Measurements from ENCODE around the gene DLG2.
A peak's percentile ranks its signal among the peaks of the same experiment; 100 is the strongest.

Gene DLG2

DNA sequence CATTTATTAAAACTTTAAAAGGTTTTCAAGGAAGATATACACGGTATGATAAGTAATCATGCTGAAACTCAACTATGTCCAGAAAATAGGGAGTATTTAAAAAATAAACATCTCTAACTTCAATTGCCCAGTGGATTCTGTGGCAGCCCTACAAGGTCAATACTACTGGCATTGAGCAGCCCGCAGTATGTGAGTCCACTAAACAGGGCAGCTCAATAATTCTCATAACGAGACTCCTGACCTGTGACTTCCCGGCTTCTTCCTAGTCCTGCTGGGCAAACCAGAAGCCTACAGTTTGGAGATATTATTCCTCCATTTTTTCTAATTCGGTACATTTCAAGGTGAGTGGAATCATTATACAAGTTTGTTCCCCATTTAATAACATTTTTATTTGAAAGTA is 1760.5 kb downstream of the DLG2 start:
- H3K4me3 ChIP-seq (ENCODE audit: low read depth, low read length): no peak overlapping the region
- TF ChIP-seq, protein P1, sequence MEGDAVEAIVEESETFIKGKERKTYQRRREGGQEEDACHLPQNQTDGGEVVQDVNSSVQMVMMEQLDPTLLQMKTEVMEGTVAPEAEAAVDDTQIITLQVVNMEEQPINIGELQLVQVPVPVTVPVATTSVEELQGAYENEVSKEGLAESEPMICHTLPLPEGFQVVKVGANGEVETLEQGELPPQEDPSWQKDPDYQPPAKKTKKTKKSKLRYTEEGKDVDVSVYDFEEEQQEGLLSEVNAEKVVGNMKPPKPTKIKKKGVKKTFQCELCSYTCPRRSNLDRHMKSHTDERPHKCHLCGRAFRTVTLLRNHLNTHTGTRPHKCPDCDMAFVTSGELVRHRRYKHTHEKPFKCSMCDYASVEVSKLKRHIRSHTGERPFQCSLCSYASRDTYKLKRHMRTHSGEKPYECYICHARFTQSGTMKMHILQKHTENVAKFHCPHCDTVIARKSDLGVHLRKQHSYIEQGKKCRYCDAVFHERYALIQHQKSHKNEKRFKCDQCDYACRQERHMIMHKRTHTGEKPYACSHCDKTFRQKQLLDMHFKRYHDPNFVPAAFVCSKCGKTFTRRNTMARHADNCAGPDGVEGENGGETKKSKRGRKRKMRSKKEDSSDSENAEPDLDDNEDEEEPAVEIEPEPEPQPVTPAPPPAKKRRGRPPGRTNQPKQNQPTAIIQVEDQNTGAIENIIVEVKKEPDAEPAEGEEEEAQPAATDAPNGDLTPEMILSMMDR (conservative IDR thresholded peaks at IDR 0.05; ENCODE audit: low read depth, low read length): no peak
- DNase-seq (ENCODE audit: low read depth): no peak

DNA sequence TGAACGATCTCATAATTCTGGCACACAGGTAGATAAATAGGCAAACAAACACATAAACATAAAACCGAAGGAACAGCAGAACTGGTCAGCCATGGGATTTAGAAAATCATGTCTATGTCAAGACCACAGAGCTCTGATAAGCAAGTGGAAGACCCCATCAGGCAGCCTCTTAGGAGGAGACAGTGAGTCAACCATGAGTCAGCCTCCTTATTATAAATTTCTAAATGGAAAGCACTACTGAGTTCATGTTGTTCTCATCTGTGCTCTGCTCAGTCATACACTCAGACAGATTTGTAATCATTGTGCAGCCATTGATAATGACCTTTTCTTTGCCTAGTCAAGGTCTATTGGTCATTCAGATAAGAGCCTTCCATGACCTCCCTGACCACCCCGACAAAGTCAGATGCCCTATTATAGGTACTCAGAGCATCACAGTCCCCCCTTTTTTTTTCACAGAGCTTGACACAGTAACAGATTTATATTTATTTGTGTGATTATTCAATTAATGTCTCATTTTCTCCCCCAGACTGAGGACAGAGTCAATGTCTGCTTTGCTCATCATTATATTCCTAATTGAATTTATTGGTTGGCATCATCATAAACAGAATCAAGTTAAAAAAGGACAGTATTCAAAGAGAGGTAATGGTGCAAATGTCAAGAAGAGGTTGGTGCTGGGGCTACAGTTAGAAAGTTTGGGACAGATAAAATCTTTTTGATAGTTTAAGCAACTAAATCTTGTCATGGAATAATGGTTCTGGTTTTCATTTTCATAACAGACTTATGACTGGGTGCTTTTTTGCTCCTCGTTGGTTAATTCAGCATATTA is 1761.3 kb downstream of the DLG2 start:
- TF ChIP-seq, protein P1 (conservative IDR thresholded peaks at IDR 0.05; ENCODE audit: low read depth, low read length): no peak

GRCh38 chr11:83864412-83865057 is 1762.6 kb downstream of the DLG2 start:
- TF ChIP-seq, protein P1 (conservative IDR thresholded peaks at IDR 0.05; ENCODE audit: low read depth, low read length): no peak
- no peak overlapping the region for H3K4me3 ChIP-seq (ENCODE audit: low read depth, low read length)
- DNase-seq (ENCODE audit: low read depth): no peak

More for the DNA sequence above, 1761.3 kb downstream of the DLG2 start:
- H3K4me3 ChIP-seq (ENCODE audit: low read depth, low read length): no peak overlapping the region
- peak; percentile 59 for DNase-seq (ENCODE audit: low read depth)

DNA sequence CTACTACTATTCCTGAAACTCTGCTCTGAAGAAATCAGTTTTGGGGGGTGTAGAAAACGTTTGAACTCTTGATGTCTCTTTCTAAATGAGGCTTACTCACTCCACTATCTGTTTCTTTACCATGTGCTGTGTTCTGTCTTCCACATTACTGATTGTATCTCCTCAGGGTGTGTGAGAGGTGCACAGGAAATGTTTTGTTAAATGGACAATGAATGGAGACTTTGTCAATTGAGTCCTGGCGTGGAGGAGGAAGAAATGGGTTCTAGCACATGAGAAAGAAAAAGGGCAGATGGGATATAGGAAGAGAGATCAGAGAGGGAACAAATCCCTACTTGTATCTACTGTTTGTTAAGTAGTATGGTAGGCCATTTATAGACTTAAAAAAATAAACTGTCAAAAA is 1763.9 kb downstream of the DLG2 start:
- DNase-seq (ENCODE audit: low read depth): no peak
- TF ChIP-seq, protein P1 (conservative IDR thresholded peaks at IDR 0.05; ENCODE audit: low read depth, low read length): no peak
- H3K4me3 ChIP-seq (ENCODE audit: low read depth, low read length): no peak overlapping the region

GRCh38 chr11:83862691-83863090 is 1764.5 kb downstream of the DLG2 start:
- no peak for DNase-seq (ENCODE audit: low read depth)
- TF ChIP-seq, protein P1 (conservative IDR thresholded peaks at IDR 0.05; ENCODE audit: low read depth, low read length): no peak
- H3K4me3 ChIP-seq (ENCODE audit: low read depth, low read length): no peak overlapping the region

DNA sequence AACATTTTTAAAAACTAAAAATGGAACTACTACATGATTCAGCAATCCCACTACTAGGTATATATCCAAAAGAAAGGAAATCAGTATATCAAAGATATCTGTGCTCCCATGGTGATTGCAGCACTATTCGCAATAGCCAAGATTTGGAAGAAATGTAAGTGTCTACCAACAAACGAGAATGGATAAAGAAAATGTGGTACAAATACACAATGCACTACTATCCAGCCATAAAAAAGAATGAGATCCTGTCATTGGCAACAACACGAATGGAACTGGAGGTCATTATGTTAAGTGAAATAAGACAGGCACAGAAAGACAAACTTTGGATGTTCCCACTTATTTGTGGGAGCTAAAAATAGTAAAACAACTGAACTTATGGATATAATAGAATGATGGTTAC is 1765.1 kb downstream of the DLG2 start:
- DNase-seq (ENCODE audit: low read depth): no peak
- no peak overlapping the region for H3K4me3 ChIP-seq (ENCODE audit: low read depth, low read length)
- TF ChIP-seq, protein P1 (conservative IDR thresholded peaks at IDR 0.05; ENCODE audit: low read depth, low read length): no peak

Data from choroid plexus epithelial cell (primary cell).